NK-92 (cell line): ENCODE data around the gene LRFN3.
"Not testable (repeated sequence)": the region's sequence is repeated elsewhere in the genome, so short reads cannot be mapped to it uniquely, and the experiment has no call there.

ENCODE experiments used
- DNase-seq: peaks from one replicate; lab custom pipeline; 2025; ENCODE audit not compliant: unreplicated experiment; lab: John Stamatoyannopoulos, UW

LRFN3 gene

DNA sequence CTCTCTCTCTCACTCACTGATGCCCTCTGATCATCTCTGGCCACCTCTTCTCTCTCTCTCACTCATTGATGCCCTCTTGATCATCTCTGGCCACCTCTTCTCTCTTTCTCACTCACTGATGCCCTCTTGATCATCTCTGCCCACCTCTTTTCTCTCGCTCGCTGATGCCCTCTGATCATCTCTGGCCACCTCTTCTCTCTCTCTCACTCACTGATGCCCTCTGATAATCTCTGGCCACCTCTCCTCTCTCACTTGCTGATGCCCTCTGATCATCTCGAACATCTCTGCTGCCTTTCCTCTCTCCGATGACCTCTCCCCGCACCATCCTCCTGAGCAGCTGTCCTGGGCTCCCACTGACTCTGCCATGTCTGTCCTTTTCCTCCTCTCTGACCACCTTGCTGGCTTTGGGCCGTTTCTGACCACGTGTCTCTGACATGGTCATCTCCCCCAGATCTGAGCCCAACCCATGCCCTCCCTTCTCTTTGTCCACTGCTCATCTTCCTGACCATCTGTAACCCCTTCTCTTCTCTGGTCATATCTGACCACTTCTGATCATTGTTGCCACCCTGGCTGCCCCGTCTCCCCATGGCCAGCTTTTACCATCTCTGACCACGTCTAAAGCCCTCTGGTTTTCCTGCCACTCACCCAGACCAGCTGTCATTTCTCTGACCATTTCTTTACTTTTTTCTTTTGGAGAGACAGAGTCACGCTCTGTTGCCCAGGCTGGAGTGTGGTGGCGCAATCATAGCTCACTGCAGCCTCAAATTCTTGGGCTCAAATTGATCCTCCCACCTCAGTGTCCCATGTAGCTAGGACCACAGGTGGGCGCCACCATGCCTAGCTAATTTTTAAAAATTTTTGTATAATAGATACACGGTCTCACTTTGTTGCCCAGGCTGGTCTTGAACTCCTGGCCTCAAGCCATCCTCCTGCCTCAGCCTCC is 2.4 kb downstream of the LRFN3 start:
- DNase-seq, result no peak

DNA sequence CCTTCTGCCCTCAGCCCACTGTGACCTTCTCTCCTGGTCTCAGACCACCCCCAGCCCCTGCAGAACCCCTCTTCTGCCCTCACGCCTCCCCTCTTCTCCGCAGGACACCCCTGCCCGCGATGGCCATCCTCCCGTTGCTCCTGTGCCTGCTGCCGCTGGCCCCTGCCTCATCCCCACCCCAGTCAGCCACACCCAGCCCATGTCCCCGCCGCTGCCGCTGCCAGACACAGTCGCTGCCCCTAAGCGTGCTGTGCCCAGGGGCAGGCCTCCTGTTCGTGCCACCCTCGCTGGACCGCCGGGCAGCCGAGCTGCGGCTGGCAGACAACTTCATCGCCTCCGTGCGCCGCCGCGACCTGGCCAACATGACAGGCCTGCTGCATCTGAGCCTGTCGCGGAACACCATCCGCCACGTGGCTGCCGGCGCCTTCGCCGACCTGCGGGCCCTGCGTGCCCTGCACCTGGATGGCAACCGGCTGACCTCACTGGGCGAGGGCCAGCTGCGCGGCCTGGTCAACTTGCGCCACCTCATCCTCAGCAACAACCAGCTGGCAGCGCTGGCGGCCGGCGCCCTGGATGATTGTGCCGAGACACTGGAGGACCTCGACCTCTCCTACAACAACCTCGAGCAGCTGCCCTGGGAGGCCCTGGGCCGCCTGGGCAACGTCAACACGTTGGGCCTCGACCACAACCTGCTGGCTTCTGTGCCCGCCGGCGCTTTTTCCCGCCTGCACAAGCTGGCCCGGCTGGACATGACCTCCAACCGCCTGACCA is 3.3 kb downstream of the LRFN3 start:
- DNase-seq, result no peak

DNA sequence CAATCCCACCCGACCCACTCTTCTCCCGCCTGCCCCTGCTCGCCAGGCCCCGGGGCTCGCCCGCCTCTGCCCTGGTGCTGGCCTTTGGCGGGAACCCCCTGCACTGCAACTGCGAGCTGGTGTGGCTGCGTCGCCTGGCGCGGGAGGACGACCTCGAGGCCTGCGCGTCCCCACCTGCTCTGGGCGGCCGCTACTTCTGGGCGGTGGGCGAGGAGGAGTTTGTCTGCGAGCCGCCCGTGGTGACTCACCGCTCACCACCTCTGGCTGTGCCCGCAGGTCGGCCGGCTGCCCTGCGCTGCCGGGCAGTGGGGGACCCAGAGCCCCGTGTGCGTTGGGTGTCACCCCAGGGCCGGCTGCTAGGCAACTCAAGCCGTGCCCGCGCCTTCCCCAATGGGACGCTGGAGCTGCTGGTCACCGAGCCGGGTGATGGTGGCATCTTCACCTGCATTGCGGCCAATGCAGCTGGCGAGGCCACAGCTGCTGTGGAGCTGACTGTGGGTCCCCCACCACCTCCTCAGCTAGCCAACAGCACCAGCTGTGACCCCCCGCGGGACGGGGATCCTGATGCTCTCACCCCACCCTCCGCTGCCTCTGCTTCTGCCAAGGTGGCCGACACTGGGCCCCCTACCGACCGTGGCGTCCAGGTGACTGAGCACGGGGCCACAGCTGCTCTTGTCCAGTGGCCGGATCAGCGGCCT is 4.1 kb downstream of the LRFN3 start:
- DNase-seq, result no peak

DNA sequence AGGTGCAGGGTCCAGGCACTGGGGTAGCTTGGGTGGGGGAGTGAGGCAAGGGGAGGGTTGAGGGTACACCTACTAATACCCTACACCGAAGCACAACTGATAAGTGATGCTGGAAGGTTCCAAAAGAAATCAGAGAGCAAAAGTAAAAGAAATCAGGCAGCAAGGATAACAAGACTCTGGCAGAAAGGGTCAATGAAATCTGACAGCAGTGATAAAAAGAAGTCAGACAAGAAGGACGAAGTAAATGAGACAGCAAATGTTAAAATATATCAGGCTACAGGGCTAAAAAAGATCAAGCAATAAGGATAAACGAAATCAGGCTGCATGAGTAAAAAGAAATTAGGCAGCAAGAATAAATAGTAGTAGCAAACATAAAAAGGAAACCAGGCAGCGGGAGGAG is 4.7 kb downstream of the LRFN3 start:
- DNase-seq, result no peak

DNA sequence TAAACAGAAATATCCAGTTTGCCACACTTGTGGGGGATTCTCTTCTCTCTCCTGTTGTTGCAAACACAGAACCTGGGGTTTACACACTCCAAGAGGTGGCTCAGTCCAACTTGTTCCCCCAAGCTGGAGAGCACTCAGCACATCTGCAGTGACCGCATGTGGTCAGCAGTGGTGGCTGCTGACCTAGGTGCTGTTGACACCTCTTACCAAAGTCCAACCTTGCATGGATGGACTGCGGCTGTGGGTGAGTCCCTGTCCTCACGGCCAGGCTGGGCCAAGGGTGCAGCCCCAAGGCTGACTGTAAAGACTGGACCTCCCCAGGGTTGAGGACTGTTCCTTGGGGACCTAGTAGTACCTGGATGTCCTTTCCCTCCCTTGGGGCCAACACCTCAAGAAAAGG is 6.1 kb downstream of the LRFN3 start:
- no peak for DNase-seq

DNA sequence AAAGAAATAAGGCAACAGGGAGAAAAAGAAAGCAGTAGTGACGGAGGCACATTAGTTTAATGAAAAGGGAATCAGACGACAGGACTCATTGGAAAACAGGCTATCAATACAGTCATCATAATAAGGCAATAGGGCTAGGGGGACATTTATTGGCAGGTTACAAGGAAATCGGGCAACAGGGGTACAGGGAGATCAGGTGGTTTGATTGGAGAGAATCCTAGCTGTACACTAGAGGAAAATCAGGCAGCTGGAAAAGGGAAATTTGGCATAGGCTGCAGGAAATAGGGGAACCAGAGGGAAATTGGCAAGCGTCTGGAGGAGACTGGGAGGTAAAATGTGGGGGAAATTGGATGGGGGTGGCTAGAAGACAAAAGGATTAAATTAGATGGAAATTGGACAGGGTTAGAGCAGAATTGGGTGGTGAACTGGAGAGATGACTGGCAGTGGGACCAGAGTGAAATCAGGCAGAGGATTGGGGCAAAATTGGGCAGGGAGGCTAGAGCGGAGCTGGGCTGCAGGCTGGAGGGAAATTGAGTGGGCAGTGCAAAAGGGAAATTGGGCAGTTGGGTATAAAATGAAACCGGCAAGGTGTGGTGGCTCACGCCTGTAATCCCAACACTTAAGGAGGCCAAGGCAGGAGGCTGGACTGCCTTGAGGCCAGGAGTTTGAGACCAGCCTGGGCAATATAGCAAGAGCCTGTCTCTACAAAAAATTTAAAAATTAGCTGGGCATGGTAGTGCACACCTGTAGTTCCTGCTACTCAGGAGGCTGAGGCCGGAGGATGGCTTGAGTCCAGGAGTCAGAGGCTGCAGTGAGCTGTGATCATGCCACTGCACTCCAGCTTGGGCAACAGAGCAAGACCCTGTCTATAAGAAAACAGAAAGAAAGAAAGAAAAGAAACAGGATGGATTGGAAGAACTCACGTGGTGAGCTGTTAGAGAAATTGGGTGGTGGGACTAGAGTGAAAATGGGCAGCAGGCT is 7.4 kb downstream of the LRFN3 start:
- DNase-seq, result no peak

DNA sequence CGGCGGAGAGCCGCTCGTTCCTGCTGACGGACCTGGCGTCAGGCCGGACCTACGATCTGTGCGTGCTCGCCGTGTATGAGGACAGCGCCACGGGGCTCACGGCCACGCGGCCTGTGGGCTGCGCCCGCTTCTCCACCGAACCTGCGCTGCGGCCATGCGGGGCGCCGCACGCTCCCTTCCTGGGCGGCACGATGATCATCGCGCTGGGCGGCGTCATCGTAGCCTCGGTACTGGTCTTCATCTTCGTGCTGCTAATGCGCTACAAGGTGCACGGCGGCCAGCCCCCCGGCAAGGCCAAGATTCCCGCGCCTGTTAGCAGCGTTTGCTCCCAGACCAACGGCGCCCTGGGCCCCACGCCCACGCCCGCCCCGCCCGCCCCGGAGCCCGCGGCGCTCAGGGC is 8.4 kb downstream of the LRFN3 start:
- DNase-seq, result no peak

DNA sequence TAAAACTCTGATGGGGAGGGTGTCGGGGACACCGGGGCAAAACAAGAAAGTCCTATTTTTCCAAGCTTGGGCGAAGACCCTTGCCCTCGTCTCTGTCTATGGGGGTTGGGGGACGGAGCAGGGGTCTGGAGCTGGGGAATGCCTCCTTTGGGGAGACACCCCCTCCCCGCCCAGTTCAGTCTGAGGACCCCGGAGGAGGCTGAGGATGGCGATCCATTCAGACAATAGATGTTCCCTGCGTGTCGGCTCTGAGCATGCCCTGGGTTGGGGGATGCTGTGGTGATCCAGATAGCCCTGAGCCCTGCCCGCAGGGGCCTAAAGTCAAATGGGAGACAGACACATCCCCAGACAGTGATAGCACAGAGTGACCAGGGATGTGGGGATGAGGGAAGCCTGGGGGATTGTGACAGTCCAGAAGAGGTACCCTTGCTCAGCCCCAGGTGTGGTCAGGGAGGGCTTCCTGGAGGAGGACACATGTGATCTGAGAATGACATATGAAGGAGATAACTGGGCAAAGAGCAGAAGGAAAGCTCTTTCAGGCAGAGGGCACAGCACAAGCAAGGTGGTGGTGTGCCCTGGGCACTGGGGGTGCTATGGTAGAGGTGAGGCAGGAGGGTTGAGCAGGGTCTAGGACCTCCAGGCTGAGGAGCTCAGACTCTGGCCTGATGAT is 9.1 kb downstream of the LRFN3 start:
- no peak for DNase-seq

DNA sequence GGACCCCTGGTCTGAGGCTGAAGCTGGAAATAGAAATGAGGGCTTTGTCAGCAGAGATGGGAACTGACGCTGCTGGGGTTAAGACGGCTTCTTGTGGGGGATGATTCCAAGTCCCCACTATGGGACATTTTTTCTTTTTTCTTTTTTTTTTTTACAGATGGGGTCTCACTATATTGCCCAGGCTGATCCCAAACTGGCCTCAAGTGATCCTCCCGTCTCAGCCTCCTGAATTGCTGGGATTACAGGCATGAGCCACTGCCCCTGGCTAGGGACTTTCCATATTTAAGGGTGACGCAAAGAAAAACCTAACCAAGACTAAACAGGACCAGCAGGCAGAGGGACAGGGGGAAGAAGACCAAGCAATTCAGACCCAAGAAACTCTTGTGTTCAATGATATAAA is 10.0 kb downstream of the LRFN3 start:
- DNase-seq, result no peak

DNA sequence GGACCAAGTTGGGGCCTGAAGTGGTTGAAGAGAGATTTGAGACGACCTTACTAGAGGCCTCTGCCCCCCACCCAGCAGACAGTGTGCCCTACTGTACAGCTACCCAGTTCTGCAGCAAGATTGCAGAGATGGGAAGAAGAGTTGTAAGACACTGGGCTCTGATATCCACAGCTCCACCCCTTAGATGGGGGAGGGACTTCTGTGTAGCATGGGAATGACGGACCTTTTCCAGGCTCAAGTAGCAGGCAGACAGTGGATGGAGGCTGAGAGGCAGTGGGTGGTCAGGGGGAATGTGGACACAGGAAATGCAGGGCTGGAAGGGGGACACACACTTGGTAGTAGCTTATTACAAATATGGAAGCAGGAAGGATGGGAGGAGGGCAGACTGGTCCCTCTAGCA is 13.0 kb downstream of the LRFN3 start:
- DNase-seq, result no peak

DNA sequence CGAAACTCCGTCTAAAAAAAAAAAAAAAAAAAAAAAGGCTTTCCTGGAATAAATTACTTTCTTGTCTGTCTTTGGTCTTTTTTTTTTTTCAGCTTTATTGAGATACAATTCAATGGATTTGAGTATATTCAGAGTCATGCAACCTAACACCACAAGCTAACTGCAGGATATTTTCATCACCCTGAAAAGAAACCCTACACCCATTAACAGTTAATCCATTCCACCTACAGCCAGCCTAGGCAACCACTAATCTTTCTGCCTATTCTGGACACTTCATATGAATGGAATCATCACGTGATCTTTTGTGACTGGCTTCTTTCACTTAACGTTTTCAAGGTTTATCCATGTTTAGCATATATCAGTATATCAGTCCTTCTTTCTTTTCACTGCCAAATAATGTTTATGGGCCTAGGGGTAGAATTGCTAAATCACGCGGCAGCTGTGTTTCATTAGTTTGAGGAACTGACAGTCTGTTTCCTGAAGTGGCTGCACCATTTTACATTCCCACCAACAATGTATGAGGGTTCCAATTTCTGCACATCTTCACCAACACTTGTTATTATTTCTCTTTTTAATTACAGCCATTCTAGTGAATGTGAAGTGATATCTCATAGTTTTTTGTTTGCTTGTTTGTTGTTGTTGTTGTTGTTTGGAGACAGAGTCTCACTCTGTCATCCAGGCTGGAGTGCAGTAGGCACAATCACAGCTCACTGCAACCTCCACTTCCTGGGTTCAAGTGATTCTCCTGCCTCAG is 19.9 kb downstream of the LRFN3 start:
- DNase-seq, result no peak

DNA sequence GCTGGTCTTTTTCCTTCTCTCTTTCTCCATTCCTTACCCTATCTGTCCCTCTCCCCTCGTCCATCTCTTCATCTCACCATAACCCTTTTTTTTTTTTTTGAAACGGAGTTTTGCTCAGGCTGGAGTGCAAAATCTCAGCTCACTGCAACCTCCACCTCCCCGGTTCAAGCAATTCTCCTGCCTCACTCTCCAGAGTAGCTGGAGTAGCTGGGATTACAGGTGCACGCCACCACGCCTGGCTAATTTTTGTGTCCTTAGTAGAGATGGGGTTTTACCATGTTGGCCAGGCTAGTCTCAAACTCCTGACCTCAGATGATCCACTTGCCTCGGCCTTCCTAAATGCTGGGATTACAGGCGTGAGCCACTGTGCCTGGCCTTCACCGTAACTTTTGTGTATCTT is 21.2 kb downstream of the LRFN3 start:
- not testable (repeated sequence) for DNase-seq

DNA sequence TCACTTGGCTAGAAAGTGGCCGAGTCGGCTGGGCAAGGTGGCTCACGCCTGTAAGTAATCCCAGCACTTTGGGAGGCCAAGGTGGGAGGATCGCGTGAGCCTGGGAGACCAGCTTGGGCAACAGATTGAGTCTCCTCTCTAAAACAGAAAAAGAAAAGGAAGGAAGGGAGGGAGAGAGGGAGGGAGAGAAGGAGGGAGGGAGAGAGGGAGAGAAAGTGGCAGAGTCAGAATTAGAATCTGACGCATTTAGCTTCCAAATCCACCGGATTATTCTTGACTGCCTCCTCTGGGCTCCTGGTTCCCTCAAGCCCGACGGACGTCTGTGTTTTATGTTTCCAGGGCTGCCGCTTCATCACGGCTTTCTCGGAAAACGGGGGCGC is 22.5 kb downstream of the LRFN3 start:
- no peak for DNase-seq

DNA sequence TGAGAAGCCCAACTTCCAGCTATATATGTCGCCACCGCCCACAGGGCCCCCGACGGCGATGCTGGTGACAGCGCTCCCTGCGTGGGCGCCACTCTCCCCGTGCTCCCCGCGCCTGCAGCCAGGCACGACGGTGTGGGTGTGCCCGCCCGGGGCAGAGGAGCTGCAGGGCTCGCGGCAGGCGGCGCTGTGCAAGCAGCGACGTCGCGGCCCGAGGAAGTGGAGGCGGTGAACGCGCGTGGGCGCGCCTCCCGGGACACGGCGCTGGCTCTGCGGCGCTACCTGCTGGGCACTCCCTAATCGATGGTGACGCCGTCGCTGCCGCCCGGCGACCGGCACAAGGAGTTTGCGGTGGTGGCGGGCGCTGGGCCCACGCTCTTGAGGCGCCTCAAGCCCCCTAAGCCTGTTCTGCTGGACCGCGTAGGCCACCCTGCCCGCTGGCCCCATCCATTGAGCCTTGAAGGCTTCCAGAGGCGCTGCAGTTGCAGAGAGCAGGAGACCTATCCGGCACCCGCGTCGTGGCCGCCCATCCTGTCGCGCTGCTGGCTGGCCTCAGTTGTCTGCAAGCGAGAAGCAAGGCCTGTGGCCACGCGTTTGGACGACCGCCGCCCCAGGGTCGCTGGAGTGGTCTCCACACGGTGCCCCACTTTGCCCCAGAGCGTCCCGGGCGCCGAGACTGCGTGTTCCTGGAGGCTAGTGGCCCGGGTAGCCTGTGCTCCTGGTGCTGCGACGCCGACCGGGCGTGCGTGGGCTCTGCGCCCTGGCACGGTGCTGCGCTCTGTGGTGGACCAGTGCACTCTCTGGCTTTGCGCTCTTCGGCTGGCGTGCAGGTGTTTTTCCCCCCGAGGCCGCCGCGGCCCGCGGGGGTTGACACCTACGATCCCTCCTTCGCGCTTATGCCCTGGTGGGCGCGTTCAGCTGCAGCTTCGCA is 23.1 kb downstream of the LRFN3 start:
- no peak for DNase-seq

DNA sequence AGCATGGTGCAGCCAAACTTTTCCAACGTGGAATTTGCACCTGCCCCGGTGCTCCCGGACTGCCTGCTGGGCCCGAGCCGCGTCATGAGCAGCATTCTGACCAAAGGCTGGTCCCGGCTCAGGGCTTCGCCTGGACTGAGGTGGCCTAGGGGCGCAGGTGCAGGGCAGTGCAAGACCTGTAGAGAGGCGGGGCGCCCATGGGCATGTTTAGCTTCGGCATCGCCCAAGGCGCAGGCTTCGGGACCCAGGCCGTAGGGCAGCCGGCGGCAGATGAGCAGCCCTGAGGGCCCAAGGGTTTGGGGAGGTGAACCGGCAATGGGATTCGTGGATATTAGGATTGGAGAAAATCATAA is 23.8 kb downstream of the LRFN3 start:
- DNase-seq, result no peak

DNA sequence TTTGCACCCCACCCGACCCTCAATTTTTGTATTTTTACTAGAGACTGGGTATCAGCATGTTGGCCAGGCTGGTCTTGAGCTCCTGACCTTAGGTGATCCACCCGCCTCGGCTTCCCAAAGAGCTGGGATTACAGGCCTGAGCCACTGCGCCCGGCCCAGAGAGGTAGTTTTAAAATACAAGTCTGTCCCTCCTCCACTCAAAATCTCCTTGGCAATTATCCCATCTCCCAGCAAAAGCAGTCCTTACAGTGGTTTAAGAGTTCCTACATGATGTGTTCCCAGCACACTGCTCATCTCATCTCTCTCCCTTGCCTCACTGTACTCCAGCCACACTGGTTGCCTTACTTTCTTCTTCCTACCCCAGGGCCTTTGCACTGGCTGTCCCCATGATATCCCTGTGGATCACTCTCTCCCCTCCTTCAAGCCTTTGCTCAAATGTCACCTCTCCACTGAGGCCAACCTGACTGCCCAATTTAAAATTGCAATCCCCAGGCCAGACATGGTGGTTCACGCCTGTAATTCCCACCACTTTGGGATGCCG is 24.3 kb downstream of the LRFN3 start:
- no peak for DNase-seq

DNA sequence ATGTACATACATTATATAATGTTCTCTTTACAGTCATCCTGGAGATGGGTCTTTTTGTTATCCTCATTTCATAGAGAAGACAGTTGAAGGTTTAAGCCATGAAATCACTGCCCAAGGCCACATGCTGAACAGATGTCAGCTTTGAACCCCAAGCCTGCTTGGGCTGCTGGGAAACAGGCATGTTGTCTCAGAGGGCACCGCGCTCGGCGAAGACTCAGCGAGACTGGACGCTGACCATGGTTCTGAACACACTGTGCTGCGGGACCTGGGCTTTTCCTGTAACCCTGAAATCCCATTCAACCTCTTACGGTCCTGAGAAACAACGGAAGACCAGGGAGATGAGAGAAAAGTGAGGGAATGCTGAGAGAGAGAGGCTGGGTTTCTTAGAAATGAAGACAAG is 27.3 kb downstream of the LRFN3 start:
- no peak for DNase-seq

DNA sequence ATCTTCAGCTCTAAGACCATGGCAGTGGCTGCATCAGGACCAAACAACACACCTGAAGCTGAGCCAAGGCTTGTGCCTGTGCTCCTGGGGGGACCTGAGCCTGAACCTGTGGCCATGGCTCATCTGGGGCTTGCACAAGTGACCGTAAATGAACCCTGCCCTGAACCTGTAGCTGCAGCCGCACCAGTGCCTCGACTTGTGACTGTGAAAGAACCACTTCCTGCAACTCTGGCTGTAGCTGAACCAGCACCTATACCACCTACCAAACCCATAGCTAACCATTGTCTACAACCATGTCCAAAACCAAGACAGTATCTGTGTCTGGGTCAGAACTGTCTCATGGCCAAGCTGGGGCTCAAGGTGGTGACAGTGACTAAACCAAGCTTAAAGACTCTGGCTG is 30.6 kb downstream of the LRFN3 start:
- no peak for DNase-seq
